GM18909 (cell line): ENCODE results near the gene PLA2G5.

Experiments used
- ATAC-seq: cut with Tn5 transposase; IDR thresholded peaks from one replicate; pipeline ENCODE4 v1.9.1; 2021; ENCODE audit warnings: mild to moderate bottlenecking; ENCODE audit not compliant: unreplicated experiment, poor library complexity

PLA2G5 gene

GRCh38 chr1:20061866-20062265 is 8.1 kb upstream of the PLA2G5 start:
- ATAC-seq = no peak

DNA sequence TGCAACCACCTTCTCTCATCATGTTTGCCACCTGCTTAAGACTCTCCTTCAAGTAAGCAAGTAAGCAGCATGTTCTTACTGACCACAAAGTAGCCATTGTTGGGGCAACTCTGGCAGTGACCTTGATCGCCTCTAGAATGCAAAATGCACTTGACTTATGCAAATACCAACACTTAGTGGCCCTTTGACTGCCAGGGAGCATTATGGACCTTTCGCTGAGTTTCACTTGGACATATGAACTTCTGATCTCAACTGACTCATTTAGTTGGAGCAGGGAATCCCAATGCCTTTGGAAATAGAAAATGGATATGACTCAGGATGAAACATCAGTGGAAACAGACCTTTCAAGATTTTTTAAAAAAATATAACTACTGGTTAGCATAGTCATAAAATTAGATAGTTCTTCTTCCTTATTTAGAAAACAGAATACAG is 6.1 kb upstream of the PLA2G5 start:
- ATAC-seq = no peak

DNA sequence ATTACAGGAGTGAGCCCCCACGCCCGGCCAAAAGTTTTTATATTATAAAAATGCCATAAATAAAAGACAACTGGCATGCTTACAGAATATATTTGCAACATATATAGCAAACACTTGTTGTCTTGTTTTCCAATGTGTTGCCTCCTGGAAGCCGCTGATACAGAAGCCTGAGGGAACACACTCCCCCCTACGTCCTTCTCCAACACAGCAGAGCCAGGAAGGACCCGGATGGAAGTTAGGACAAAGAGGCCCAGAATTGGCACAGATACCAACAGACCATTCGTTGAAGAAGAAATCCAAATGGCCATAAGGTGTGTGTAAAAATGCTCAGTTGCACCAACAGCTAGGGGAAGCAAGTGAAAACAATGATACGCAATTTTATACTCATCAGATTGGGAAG is 1.3 kb upstream of the PLA2G5 start:
- no peak for ATAC-seq

- ATAC-seq = no peak
Observed at GRCh38 chr1:20070357-20070756, 363 bp downstream of the PLA2G5 start.

- ATAC-seq = no peak
Observed at GRCh38 chr1:20071416-20071815, 1.4 kb downstream of the PLA2G5 start.

DNA sequence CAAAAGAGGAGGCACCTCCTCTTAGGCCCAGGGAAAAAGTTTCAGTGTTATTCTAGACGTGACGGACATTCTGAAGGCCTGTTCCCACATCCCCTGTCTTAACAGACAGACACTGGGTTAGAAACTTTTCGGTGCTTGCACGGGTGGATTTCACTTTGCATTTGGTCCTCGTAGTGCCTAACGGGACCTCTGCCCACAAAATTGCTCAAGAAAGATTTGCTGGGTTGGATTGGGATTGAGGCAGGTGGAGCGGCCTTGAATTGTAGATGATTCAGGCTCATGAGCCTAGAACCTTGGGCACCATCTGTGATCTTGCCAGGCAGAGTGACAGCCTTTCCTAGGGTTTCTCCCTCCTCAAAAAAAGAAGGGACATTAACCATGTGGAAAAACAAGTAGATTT is 2.8 kb downstream of the PLA2G5 start:
- no peak for ATAC-seq

DNA sequence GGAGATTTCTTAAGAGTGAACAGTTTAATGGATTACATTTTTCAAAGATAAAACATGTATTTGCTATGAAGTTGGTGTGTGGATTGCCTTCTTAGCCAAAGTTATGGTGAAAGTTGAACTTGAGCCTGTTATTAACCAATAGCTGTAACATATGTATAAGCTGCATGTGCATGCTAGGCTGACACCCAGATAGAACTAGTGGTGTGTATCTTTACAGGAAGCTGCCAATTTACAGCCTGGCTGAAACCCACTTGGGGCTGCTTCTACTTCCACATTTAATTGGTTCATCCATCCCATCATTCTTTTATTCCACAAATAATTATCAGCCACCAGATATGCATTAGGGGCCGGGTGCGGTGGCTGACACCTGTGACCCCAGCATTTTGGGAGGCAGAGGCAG is 3.3 kb downstream of the PLA2G5 start:
- no peak for ATAC-seq

GRCh38 chr1:20074055-20074724 is 4.2 kb downstream of the PLA2G5 start:
- ATAC-seq = no peak

- ATAC-seq = no peak
Observed at GRCh38 chr1:20074725-20075171, 4.8 kb downstream of the PLA2G5 start.

DNA sequence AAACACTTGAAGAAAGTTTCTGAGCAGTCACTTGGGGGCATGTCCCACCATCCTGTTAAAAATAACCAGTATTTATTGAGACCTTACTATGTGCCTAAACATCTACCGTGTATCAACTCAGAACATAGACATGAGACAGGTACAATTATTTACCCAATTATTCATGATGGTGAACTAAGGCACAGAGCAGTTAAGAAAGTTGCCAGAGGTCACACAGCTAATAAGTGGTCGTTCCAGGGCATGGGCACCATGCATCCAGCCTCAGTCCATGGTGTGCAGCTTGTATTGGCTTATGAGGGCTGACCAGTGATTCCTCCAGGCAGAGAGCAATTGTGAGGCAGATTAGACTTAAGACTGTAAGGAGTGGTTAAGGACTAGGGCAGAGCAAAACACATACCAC is 5.4 kb downstream of the PLA2G5 start:
- no peak for ATAC-seq

- ATAC-seq = no peak
Observed at GRCh38 chr1:20076223-20076622, 6.2 kb downstream of the PLA2G5 start.

- ATAC-seq = no peak
Observed at GRCh38 chr1:20076710-20077461, 6.9 kb downstream of the PLA2G5 start.

- ATAC-seq = peak; percentile 57
Observed at GRCh38 chr1:20078171-20078651, 8.2 kb downstream of the PLA2G5 start.

DNA sequence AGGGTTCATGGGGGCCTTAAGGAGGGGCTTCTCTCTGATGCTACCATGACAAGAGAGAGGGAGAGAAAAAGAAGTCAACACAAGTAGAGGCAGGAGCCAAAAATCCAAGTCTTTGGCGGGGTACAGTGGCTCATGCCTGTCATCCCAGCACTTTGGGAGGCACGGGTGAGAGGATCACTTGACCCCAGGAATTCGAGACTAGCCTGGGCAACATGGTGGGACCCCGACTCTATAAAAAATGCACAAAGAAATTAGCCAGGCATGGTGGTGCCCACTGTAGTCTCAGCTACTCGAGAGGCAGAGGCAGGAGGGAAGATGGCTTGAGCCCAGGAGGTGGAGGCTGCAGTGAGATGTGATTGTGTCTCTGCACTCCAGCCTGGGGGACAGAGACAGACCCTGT is 8.7 kb downstream of the PLA2G5 start:
- no peak for ATAC-seq

GRCh38 chr1:20079661-20080305 is 9.8 kb downstream of the PLA2G5 start:
- ATAC-seq = no peak

- no peak for ATAC-seq
Observed at GRCh38 chr1:20080441-20081352, 10.7 kb downstream of the PLA2G5 start.

DNA sequence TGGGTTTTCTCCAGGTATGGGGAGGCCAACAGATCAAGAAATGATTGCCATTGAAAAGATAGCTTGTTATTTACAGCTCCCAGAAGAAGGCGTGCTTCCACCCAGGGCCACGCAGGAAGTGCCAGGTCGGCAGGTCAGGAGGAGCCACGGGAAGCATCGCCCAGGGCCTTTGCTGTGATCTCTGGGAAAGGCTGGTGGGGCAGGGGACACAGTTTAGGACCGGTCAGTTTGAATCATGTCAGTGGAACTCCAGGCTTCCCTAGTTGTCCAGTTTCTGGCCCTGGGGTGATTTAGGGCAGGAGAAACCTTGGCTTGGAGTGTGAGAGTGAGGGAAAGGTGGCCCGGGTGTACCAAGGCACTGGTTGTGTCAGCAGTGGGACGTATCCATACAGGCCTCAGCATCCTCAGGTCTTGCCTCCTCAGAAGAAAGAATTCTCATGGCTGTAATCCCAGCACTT is 11.4 kb downstream of the PLA2G5 start:
- no peak for ATAC-seq

- no peak for ATAC-seq
Observed at GRCh38 chr1:20082772-20083171, 12.8 kb downstream of the PLA2G5 start.

DNA sequence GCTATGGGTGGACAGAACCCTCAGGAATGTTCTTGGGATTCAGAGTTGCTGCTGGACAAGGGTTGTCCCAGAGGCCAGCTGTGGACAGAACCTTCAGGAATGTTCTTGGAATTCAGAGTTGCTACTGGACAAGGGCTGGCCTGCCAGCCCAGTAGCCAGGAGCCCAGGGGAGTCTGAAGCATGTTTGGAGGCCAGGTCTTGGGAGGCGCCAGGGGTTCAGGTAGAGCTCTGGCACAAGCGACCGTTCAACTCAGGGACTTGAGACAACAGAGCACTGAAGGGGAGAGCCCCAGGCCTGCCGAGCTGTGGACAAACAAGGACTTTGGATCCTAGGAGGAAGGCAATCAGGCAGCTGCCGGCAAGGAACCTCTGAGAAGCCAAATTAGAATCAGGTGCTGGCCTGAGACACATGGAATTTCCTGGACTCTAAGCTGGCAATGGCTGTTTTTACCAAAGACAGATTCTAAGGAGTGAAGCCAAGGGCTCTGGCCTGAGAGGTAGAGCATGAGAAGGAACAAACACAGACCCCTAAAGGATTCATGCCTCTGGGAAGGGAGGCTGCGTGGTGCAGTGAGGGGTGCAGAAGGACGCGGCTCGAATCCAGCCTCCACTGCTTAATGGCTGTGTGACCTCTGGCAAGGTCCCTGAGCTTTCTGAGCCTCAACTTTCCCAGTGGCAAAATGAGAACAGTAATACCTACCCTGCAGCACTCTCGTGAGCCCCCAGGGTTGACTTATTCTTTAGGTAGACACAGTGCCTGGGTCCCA is 13.4 kb downstream of the PLA2G5 start:
- no peak for ATAC-seq
